GM18870 (cell line): Measurements from ENCODE around the gene CDON.
"Not testable (repeated sequence)": the region's sequence is repeated elsewhere in the genome, so short reads cannot be mapped to it uniquely, and the experiment has no call there.

Experiments
- ATAC-seq: cut with Tn5 transposase; IDR thresholded peaks from one replicate; pipeline ENCODE4 v1.9.1; 2021; ENCODE audit warnings: moderate library complexity; ENCODE audit not compliant: unreplicated experiment

Gene CDON

GRCh38 chr11:126046570-126047195, 16.0 kb downstream of the CDON start:
- ATAC-seq = no peak

GRCh38 chr11:126039485-126040271, 23.0 kb downstream of the CDON start:
- no peak for ATAC-seq

GRCh38 chr11:126035718-126036117, 26.9 kb downstream of the CDON start:
- no peak for ATAC-seq

- no peak for ATAC-seq
Observed at GRCh38 chr11:126034933-126035425, 27.7 kb downstream of the CDON start.

GRCh38 chr11:126034039-126034932, 28.4 kb downstream of the CDON start:
- ATAC-seq = no peak

- ATAC-seq = no peak
Observed at GRCh38 chr11:126032375-126032774, 30.3 kb downstream of the CDON start.

GRCh38 chr11:126029805-126030204, 32.9 kb downstream of the CDON start:
- no peak for ATAC-seq

GRCh38 chr11:126029237-126029636, 33.4 kb downstream of the CDON start:
- no peak for ATAC-seq

- ATAC-seq = not testable (repeated sequence)
Observed at GRCh38 chr11:126028534-126028933, 34.1 kb downstream of the CDON start.

GRCh38 chr11:126026579-126026978, 36.1 kb downstream of the CDON start:
- ATAC-seq = no peak

- no peak for ATAC-seq
Observed at GRCh38 chr11:126025822-126026221, 36.8 kb downstream of the CDON start.

- ATAC-seq = no peak
Observed at GRCh38 chr11:126024123-126024522, 38.5 kb downstream of the CDON start.

GRCh38 chr11:126012852-126013251, 49.8 kb downstream of the CDON start:
- no peak for ATAC-seq

- no peak for ATAC-seq
Observed at GRCh38 chr11:126011754-126012153, 50.9 kb downstream of the CDON start.

GRCh38 chr11:126011265-126011664, 51.4 kb downstream of the CDON start:
- no peak for ATAC-seq

- no peak for ATAC-seq
Observed at GRCh38 chr11:126008956-126009355, 53.7 kb downstream of the CDON start.

- ATAC-seq = no peak
Observed at GRCh38 chr11:126007238-126007637, 55.4 kb downstream of the CDON start.

GRCh38 chr11:126006068-126006467, 56.6 kb downstream of the CDON start:
- ATAC-seq = no peak

GRCh38 chr11:126002181-126002580, 60.5 kb downstream of the CDON start:
- ATAC-seq = no peak

- no peak for ATAC-seq
Observed at GRCh38 chr11:125999234-125999880, 63.3 kb downstream of the CDON start.

GRCh38 chr11:125998267-125998666, 64.4 kb downstream of the CDON start:
- no peak for ATAC-seq
